Type B pancreatic cell (in vitro differentiated cells): ENCODE results near the gene PSMB7. TPM values are rescaled to one million over a fixed set of nuclear protein-coding genes. Genes with fewer than 3 reads are reported as not detected.

Experiments used
- DNase-seq: peaks from one replicate; pipeline ENCODE4 v3.0.0; 2021; ENCODE audit warnings: mixed read lengths; ENCODE audit not compliant: unreplicated experiment; ENCODE audit errors: extremely low spot score
- H3K27ac Mint-ChIP-seq: 2 replicates; pipeline ENCODE4 v1.8.0; 2021; ENCODE audit warnings: mild to moderate bottlenecking, mixed read lengths
- H3K27me3 Mint-ChIP-seq: 2 replicates; pipeline ENCODE4 v1.8.0; 2021; ENCODE audit warnings: mixed read lengths
- H3K36me3 Mint-ChIP-seq: 2 replicates; pipeline ENCODE4 v1.8.0; 2021; ENCODE audit warnings: mixed read lengths
- H3K4me1 Mint-ChIP-seq: one replicate; pipeline ENCODE4 v1.8.0; 2021; ENCODE audit warnings: mixed read lengths; ENCODE audit not compliant: unreplicated experiment
- H3K4me3 Mint-ChIP-seq: 2 replicates; pipeline ENCODE4 v1.8.0; 2021; ENCODE audit warnings: mild to moderate bottlenecking, mixed read lengths
- H3K9me3 Mint-ChIP-seq: 2 replicates; pipeline ENCODE4 v1.8.0; 2021; ENCODE audit warnings: mixed read lengths
- total RNA-seq: library from RNA; stranded (reverse); gene quantifications from 2 replicates; pipeline ENCODE4 v1.2.1, GENCODE V29; 2021; ENCODE audit warnings: low replicate concordance
- TF ChIP-seq, protein P1 (sequence below): fragments of 200-600 bp; sonication (generic); conservative IDR thresholded peaks from 2 replicates; pipeline ENCODE4 v1.5.0; 2021; ENCODE audit warnings: antibody characterized with exemption, mild to moderate bottlenecking

PSMB7 gene
- total RNA-seq, 1 donor from 2014 or later = 168 TPM

DNA sequence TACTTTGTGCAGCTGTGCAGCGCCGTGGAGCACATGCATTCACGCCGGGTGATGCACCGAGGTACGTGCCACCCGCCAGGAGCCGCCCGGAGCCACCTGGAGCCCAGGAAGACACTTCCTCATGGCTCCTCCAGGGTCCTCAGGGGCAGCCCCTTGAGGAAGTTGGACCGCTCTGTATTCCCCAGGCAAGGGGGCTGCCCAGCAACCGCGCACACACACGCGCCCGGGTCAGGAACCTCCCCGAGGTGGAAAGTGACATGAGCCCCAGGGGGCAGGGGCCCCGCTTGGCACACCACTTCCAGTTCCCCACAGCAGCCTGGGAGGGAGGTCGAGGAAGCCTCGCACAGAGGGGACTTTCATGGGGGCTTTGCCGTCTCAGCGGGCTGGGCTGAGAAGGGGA lies 88.9 kb downstream of the PSMB7 start:
- Mint-ChIP-seq H3K27ac (no peak overlapping the region), H3K36me3 (no peaks in the 10 kb centered on the region), H3K9me3 (no peaks in the 10 kb centered on the region), H3K27me3 (no peaks in the 10 kb centered on the region), H3K4me1 (no peaks in the 10 kb centered on the region), H3K4me3 (no peak overlapping the region)
- no peak for DNase-seq
- TF ChIP-seq, protein P1, sequence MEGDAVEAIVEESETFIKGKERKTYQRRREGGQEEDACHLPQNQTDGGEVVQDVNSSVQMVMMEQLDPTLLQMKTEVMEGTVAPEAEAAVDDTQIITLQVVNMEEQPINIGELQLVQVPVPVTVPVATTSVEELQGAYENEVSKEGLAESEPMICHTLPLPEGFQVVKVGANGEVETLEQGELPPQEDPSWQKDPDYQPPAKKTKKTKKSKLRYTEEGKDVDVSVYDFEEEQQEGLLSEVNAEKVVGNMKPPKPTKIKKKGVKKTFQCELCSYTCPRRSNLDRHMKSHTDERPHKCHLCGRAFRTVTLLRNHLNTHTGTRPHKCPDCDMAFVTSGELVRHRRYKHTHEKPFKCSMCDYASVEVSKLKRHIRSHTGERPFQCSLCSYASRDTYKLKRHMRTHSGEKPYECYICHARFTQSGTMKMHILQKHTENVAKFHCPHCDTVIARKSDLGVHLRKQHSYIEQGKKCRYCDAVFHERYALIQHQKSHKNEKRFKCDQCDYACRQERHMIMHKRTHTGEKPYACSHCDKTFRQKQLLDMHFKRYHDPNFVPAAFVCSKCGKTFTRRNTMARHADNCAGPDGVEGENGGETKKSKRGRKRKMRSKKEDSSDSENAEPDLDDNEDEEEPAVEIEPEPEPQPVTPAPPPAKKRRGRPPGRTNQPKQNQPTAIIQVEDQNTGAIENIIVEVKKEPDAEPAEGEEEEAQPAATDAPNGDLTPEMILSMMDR = no peak

DNA sequence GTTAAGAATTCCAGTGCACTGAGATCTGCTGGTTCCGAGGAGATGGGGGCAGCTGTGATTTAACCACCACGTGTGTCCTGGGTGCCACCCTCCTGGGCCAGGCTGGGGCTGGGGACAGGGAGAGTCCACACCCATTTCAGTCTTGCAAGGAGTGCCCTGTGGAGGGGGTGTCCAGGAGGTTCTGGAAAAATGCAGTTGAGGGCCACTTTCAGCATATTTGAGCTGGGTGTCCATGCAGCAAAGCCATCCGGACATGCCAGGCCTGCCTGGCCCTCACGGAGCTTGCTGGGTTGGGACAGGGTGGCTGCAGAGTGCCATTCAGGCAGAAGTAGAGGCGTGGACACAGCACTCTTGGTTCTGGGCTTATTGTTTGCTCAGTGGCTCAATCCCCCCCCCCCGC lies 89.4 kb downstream of the PSMB7 start:
- Mint-ChIP-seq H3K27me3 (no peaks in the 10 kb centered on the region), H3K4me1 (no peaks in the 10 kb centered on the region), H3K27ac (no peak overlapping the region), H3K4me3 (no peak overlapping the region), H3K9me3 (no peaks in the 10 kb centered on the region), H3K36me3 (no peaks in the 10 kb centered on the region)
- TF ChIP-seq, protein P1 = no peak
- no peak for DNase-seq

DNA sequence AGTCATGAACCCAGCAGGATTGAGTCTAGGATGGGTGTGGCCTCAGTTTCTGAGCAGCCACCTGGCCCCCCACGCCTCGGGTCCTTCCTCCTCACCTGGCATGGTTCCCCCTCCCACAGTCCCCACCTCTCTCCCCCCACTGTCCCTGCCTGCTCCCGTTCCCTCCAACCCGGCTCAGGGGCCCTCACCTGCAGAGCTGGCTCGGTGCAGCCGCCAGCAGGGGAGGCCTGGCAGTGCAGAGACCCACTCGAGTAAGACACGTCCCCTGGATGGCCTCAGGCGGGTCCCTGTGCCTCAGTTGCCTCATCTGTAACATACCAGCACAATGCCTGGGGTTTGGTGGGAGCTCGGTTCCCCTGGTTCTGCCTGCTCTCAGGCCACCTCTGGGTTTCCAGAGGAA lies 91.3 kb downstream of the PSMB7 start:
- Mint-ChIP-seq H3K4me3 (no peak overlapping the region), H3K27me3 (no peaks in the 10 kb centered on the region), H3K4me1 (peaks cover 5% of the 10 kb centered on the region), H3K9me3 (no peaks in the 10 kb centered on the region), H3K36me3 (peaks cover 4% of the 10 kb centered on the region), H3K27ac (no peak overlapping the region)
- TF ChIP-seq, protein P1 = no peak
- no peak for DNase-seq

DNA sequence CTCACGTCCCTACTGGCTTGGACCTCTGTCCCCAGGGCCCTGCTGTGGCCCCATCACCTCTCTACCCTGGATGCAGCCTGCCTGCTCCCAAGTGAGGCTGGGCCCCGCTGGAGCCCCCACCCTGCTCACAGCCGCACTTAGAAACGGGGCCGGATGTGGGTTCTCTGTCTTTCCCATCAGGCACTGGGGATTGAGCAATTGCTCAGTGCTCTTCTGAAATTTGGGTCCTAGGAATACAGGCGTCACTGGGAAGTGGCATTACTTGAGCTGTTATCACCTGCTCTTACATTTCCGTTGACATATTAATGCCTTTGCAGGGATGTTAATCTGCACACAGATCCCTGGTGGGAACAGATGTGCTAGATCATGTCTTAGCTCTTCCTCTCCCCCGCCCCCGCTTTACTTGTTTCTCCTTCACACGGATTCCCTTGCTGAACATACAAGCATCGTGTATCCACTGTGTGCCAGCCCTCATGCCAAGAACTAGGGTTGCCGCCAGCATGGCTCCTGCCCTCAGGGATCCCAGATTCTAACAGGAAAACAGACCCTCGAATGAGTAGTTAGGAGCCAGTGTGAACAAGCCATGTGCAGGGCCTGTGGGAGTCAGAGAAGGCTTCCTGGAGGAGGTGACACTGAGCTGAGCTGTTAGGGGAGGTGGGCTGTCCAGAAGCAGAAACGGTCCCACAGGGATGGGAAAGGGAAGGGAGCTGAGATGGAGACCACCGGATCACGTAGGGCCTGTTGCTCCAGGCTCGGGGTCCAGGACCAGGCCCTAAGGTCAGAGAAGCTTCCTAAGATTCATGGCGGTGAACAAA lies 92.4 kb downstream of the PSMB7 start:
- no peaks in the 10 kb centered on the region for H3K9me3 Mint-ChIP-seq
- peaks cover 4% of the 10 kb centered on the region for H3K36me3 Mint-ChIP-seq
- no peaks in the 10 kb centered on the region for H3K27me3 Mint-ChIP-seq
- H3K4me3 Mint-ChIP-seq = no peak overlapping the region
- TF ChIP-seq, protein P1 = no peak
- H3K27ac Mint-ChIP-seq = no peak overlapping the region
- peaks cover 5% of the 10 kb centered on the region for H3K4me1 Mint-ChIP-seq
- no peak for DNase-seq

DNA sequence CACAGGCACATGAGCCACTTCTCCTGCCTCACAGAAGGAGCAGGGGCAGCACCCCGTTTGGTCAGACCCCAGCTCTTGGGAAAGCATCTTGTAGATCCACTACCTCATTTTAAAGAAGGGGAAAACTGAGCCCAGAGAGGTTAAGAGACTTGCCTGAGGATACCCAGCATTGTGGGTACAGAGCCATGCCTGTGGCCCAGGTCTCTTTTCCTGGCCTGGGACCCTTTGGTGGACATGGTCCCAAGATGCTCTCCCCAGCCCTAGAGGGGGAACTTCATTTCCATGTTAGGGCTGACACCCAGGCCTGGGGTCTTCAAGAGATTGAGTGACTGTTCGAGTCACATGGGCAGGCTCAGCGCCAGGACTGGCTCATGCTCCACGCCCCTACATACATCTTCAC lies 93.3 kb downstream of the PSMB7 start:
- no peak for DNase-seq
- peaks cover 4% of the 10 kb centered on the region for H3K36me3 Mint-ChIP-seq
- H3K27ac Mint-ChIP-seq = no peak overlapping the region
- H3K27me3 Mint-ChIP-seq = no peaks in the 10 kb centered on the region
- no peaks in the 10 kb centered on the region for H3K9me3 Mint-ChIP-seq
- TF ChIP-seq, protein P1 = no peak
- peaks cover 5% of the 10 kb centered on the region for H3K4me1 Mint-ChIP-seq
- H3K4me3 Mint-ChIP-seq = no peak overlapping the region
